ENCODE measurements around the gene SMO.

DNA sequence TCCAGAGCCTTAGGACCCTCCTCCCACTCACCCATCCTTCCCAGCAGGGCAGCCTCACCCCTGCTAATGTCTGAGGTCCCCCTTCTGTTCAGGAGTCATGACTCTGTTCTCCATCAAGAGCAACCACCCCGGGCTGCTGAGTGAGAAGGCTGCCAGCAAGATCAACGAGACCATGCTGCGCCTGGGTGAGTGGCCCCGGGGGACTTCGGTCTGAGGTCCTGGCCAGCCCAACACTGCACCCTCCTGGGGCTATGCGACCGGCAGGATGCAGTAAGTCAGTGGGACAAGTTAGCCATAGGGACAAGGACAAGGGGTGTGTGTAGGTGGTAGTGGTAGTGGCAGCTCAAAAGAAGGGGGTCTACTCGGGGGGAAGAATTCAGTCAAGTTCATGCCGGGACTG is 20.2 kb downstream of the SMO start:
- TF ChIP-seq POLR2A (IDR thresholded peaks at IDR 0.05), result no peak
- TF ChIP-seq, protein P1, sequence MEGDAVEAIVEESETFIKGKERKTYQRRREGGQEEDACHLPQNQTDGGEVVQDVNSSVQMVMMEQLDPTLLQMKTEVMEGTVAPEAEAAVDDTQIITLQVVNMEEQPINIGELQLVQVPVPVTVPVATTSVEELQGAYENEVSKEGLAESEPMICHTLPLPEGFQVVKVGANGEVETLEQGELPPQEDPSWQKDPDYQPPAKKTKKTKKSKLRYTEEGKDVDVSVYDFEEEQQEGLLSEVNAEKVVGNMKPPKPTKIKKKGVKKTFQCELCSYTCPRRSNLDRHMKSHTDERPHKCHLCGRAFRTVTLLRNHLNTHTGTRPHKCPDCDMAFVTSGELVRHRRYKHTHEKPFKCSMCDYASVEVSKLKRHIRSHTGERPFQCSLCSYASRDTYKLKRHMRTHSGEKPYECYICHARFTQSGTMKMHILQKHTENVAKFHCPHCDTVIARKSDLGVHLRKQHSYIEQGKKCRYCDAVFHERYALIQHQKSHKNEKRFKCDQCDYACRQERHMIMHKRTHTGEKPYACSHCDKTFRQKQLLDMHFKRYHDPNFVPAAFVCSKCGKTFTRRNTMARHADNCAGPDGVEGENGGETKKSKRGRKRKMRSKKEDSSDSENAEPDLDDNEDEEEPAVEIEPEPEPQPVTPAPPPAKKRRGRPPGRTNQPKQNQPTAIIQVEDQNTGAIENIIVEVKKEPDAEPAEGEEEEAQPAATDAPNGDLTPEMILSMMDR (IDR thresholded peaks at IDR 0.05), result no peak
- no peak for TF ChIP-seq POLR2AphosphoS5 (IDR thresholded peaks at IDR 0.05)
- no peak for TF ChIP-seq EP300 (IDR thresholded peaks at IDR 0.05)
